Thyroid gland (tissue), 4 donors: Measurements from ENCODE around the gene UBL3.
A peak's percentile ranks its signal among the peaks of the same experiment; 100 is the strongest.

ENCODE experiments used
- POLR2A ChIP-seq, 2 donors: fragments of 450-650 bp; IDR thresholded peaks; one replicate each; pipeline ENCODE4 v1.6.1; 2017; ENCODE audit warnings: antibody characterized with exemption in 2 of 2, mild to moderate bottlenecking in 2 of 2, moderate library complexity in 1 of 2
- TF ChIP-seq, protein P1 (sequence below), 6 experiments: fragments of 200-600 bp in 3 of 6; fragments of 450-650 bp in 3 of 6; sonication (generic) in 3 of 6; IDR thresholded peaks; one replicate each; pipeline ENCODE4 v1.5.1; 2016 to 2019; ENCODE audit warnings: antibody characterized with exemption in 6 of 6, mild to moderate bottlenecking in 2 of 6, inconsistent platforms in 1 of 6, moderate library complexity in 1 of 6

DNA sequence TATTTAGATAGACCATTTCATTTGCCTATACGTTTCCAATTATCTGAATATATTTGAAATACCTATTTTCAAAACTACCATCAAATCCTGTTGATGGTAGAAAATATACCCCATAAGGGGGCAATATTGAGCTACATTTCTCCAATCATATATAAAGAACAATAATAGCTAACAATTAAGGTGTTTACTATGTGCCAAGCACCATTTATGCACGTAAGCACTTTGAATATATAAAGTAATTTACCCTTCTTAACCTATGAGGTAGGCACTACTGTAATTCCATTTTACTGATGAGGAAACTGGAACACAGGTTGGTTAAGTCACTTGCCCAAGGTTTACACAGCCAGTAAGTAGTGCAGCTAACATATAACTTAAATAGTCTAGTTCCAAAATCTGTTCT is 79.2 kb downstream of the UBL3 start:
- TF ChIP-seq, protein P1, sequence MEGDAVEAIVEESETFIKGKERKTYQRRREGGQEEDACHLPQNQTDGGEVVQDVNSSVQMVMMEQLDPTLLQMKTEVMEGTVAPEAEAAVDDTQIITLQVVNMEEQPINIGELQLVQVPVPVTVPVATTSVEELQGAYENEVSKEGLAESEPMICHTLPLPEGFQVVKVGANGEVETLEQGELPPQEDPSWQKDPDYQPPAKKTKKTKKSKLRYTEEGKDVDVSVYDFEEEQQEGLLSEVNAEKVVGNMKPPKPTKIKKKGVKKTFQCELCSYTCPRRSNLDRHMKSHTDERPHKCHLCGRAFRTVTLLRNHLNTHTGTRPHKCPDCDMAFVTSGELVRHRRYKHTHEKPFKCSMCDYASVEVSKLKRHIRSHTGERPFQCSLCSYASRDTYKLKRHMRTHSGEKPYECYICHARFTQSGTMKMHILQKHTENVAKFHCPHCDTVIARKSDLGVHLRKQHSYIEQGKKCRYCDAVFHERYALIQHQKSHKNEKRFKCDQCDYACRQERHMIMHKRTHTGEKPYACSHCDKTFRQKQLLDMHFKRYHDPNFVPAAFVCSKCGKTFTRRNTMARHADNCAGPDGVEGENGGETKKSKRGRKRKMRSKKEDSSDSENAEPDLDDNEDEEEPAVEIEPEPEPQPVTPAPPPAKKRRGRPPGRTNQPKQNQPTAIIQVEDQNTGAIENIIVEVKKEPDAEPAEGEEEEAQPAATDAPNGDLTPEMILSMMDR (IDR thresholded peaks at IDR 0.05), result peak in 3 of 6 experiments; percentile 37 to 40 (median 38)
- no peak for TF ChIP-seq POLR2A (IDR thresholded peaks at IDR 0.05)
